ENCODE measurements around the gene TTC28.

Gene TTC28

GRCh38 chr22:28051091-28051786 lies 628.4 kb downstream of the TTC28 start:
- no peak for DNase-seq (ENCODE audit: low read depth)

- DNase-seq (ENCODE audit: low read depth) = no peak
These were observed 631.1 kb downstream of the TTC28 start for GRCh38 chr22:28048529-28048928.

GRCh38 chr22:28047740-28048139 lies 631.9 kb downstream of the TTC28 start:
- DNase-seq (ENCODE audit: low read depth) = no peak

GRCh38 chr22:28046100-28046499 lies 633.5 kb downstream of the TTC28 start:
- no peak for DNase-seq (ENCODE audit: low read depth)

DNA sequence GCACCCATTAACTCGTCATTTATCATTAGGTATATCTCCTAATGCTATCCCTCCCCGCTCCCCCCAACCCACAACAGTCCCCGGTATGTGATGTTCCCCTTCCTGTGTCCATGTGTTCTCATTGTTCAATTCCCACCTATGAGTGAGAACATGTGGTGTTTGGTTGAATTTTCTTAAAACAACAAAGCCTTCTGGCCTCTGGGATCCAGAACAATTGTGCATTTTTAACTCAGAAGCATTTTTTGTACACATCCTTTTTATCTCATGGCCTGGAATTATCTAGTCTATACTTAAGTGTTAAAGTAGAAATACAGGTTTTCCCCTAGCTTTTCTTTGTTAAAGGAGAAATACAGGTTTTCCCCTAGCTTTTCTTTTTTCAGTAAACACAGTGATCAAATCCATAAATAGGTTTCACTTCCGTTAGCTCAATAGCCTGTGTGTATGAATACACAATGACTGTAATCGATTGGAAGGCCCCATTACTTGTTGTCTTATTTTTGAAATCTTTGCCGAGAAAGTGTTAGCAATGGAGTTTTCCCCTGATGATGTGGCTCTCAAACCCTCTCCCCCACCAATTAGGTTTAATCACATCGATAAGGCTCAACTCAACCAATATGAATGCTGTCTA lies 635.0 kb downstream of the TTC28 start:
- no peak for DNase-seq (ENCODE audit: low read depth)

DNA sequence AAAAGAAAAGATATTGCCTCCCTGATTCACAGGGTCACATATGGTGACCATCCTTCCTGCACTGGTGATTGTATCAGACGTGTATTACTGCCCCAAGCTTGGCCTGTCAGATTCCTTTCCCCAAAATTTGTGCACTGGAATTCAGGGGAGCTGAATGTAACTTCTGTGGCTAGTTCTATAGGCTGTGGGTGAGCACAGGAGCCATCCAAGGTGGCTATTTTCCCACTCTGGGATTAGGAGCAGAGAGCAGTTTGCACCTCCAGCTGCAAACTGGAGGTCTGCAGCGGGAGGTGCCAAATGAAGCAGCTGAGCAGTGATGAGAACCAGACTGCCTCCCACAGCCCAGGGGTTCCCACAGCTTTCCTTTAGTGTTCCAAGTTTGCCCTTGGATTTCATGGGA lies 636.4 kb downstream of the TTC28 start:
- no peak for DNase-seq (ENCODE audit: low read depth)

- DNase-seq (ENCODE audit: low read depth) = no peak
These were observed 644.8 kb downstream of the TTC28 start for GRCh38 chr22:28034760-28035401.

GRCh38 chr22:28034145-28034759 lies 645.4 kb downstream of the TTC28 start:
- no peak for DNase-seq (ENCODE audit: low read depth)

- no peak for DNase-seq (ENCODE audit: low read depth)
These were observed 646.8 kb downstream of the TTC28 start for GRCh38 chr22:28032861-28033260.

- DNase-seq (ENCODE audit: low read depth) = no peak
These were observed 648.2 kb downstream of the TTC28 start for GRCh38 chr22:28031383-28031922.

DNA sequence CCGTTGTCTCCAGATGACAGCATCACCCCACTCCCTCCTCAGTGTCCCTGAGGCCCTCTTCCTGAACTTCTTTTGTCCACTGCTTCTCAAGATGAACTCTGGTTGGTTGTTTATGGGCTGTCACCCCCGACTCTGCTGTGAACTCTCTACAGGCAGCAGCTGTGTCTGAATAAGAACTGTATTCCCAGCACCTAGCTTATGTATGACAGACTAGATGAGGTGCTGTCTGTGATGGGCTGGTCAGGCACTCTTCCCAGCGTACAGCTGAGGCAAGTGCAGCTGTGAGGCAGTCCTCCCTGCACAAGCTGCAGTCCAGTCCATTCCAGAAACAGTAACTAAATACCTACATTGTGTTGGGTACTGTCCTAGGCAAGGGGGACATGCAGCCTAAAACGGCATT lies 649.2 kb downstream of the TTC28 start:
- DNase-seq (ENCODE audit: low read depth) = no peak

DNA sequence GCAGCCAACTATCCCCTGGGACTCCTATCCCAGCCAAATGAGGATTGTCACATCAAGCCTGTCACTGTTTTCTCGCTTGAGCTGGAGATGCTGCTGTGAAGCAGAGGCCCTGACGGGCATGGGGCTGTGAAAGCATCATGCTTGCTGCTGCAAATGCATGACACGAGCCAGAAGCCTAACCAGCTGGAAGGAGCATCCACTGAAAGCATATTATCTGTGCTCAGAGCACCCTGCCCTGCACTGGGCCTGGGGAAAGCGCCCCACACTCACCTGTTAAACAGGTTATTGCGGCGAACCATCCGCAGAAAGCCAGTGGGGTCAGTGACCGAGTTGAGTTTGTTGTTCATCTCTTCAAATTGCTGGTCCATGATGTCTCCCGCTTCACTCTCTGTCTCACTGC lies 649.7 kb downstream of the TTC28 start:
- DNase-seq (ENCODE audit: low read depth) = no peak

DNA sequence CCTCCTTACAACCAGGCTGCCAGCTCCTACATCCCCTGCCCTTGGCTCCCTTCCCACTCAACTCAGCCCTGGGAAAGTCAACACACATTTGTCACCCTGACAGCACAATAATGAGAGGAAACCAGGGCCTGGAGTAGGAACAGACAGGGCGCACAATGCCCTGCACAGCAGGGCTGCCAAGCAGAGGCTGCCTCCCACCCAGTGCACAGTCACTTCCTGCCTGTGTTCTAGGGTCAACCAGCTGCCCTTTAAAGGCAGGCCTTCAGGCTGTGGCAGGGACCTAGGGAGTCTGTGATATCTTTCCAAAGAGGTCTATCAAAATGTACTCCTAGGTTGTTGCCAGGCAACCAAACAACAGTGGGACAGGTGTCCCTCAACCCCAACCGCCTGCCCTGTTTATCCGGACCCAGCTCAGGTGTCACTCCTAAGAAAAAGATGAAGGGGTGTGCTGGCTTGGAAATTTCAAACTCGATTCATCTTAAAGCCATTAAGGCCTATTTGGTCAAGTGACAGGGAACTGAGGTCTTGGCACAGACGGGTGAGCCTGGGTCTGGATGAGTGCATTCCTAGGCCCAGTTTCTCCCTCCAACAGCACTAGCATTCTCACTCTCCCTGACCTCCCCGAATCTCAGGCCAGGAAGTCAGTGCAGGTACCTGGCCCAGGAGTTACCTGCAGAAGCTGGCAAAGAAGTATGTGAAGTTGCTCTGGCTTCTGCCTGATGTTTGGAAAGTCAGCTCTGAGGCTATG lies 650.3 kb downstream of the TTC28 start:
- DNase-seq (ENCODE audit: low read depth) = no peak

GRCh38 chr22:28027453-28028448 lies 651.9 kb downstream of the TTC28 start:
- DNase-seq (ENCODE audit: low read depth) = no peak

GRCh38 chr22:28025866-28026575 lies 653.6 kb downstream of the TTC28 start:
- no peak for DNase-seq (ENCODE audit: low read depth)

DNA sequence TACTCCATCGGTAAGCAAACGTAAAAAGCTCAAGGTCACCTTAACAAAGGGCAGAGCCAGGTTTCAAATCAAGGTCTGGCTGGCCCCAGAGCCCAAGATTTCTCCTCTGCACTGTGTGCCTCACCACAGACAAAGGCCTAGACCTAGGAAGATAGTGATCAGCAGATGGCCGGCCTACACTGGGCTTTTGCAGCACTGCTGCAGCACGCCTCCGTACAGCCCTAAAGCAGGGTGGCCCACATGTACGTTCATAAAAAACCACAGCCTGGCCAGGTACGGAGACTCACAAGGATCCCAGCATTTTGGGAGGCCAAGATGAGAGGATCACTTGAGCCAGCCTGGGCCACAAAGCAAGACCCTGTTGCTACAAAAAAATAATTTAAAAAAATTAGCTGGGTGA lies 654.3 kb downstream of the TTC28 start:
- no peak for DNase-seq (ENCODE audit: low read depth)

DNA sequence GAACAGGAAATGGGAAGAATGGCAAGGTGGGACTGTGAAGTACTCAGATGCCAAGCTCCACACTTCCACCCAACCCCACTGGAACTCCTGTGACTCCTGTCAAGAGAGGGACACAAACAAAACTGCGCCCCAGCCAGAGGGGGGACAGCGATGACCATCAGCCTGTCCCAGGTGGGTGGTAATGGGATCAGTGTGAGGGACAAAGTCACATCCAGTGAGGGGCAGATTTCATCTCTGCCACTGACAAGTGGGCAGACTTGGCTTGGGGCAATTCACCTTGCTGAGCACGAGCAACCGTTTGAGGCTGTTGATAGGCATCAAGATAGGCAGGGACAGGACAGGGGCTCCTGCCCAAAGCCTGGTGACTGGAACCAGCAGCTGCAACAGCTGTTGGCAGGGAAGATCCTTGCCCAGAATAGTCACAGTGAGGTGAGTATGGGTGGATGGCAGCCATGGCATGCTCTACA lies 655.2 kb downstream of the TTC28 start:
- no peak for DNase-seq (ENCODE audit: low read depth)

- DNase-seq (ENCODE audit: low read depth) = no peak
These were observed 655.9 kb downstream of the TTC28 start for GRCh38 chr22:28023774-28024173.

DNA sequence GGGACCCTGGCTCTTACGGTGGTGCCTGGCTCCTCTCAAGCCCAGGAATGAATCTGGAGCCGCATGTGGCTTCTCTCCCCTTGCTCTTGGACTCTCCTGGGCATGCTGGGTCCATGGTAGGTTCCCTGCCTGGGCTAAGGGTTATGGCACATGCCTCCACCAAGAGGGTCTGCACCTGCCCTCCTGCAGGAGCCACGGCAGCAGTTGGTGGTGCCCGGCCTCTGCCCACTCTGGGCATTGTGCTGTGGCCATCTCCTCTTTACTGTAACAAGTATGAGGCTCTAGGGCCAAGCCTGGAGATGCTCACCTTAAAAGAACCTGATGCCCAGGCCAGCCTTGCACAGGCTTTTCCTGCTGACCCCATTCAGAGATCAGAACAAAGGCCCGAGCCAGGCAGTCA lies 656.6 kb downstream of the TTC28 start:
- no peak for DNase-seq (ENCODE audit: low read depth)

All from stimulated activated CD8-positive, alpha-beta memory T cell treated with anti-CD3 and anti-CD28 coated beads, Interleukin-12 subunit alpha, Interleukin-12 subunit beta, amount 100 ng/mL, for 1 hour (primary cell).